HEK293 (cell line): Measurements from ENCODE around the gene CNOT6L.

ENCODE experiments used
- CTCF ChIP-seq: fragments of 450-650 bp; formaldehyde crosslinking; IDR thresholded peaks from 2 replicates; pipeline ENCODE4 v1.5.1; 2016; ENCODE audit warnings: missing biosample characterization, missing genetic modification characterization
- MYNN ChIP-seq: fragments of 450-650 bp; formaldehyde crosslinking; IDR thresholded peaks from 2 replicates; pipeline ENCODE4 v1.5.1; 2016; ENCODE audit warnings: missing biosample characterization, missing genetic modification characterization, borderline replicate concordance
- SCRT1 ChIP-seq: fragments of 450-650 bp; formaldehyde crosslinking; IDR thresholded peaks from 2 replicates; pipeline ENCODE4 v1.5.1; 2016; ENCODE audit warnings: missing biosample characterization, missing genetic modification characterization, borderline replicate concordance
- TRIM28 ChIP-seq: IDR thresholded peaks from 2 replicates; pipeline ENCODE4 v1.6.1; 2011; ENCODE audit warnings: low read length, control low read depth, borderline replicate concordance
- ZNF121 ChIP-seq: fragments of 450-650 bp; formaldehyde crosslinking; IDR thresholded peaks from 2 replicates; pipeline ENCODE4 v1.5.1; 2016; ENCODE audit warnings: missing biosample characterization, missing genetic modification characterization
- ZNF157 ChIP-seq: fragments of 450-650 bp; formaldehyde crosslinking; IDR thresholded peaks from 2 replicates; pipeline ENCODE4 v1.5.1; 2016; ENCODE audit warnings: missing biosample characterization, missing genetic modification characterization
- ZNF274 ChIP-seq, 2 experiments: fragments of 200-500 bp in 1 of 2; fragments of 450-650 bp in 1 of 2; sonication (Bioruptor generic) in 1 of 2; formaldehyde crosslinking in 1 of 2; IDR thresholded peaks; 2 replicates each; pipeline versions ENCODE4 v1.5.1 to v1.6.1; 2014 to 2016; ENCODE audit warnings: borderline replicate concordance in 1 of 2, inconsistent platforms in 1 of 2, low read length in 1 of 2, missing biosample characterization in 1 of 2, missing genetic modification characterization in 1 of 2

- TF ChIP-seq MYNN (tag by site-specific recombination) (no peak), ZNF157 (tag by site-specific recombination) (no peak), CTCF (tag by site-specific recombination) (no peak), TRIM28 (no peak), ZNF121 (no peak), ZNF274 (IDR thresholded peaks at IDR 0.05; ENCODE audit: low read length) (no peak), ZNF274 (tag by site-specific recombination; IDR thresholded peaks at IDR 0.05; ENCODE audit: borderline replicate concordance) (no peak), SCRT1 (tag by site-specific recombination) (no peak)
Observed at GRCh38 chr4:77848508-77848907, 29.3 kb upstream of the CNOT6L start.
